ENCODE results near the gene NHEJ1. TPM values are rescaled to one million over a fixed set of nuclear protein-coding genes. Genes with fewer than 3 reads are reported as not detected.

Gene NHEJ1
- total and polyA plus RNA-seq, 2 of the 13 experiments (the other 11 are each of a cell fraction or from before 2014, with no cell fraction given) = 30.0 to 30.7 TPM

DNA sequence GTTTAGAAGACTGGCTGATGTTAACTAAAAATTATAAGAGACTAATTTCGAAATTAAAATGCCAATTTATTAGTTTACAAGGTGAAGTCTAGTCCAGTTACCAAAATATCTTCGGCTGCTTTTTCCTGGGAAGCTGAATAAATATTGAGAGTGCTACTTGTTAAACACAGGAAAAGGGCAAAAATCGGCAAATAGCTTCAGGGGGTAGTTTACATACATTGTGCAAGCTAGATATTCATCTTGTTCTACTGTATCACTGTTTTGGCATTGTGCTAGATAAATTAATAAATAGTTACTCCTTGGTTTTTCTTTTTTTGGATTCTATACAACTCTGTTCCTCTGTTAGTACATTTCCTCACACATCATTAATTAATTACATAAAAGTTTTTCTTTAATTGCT, 29.3 kb downstream of the NHEJ1 start (continued):
- TF ChIP-seq MTF1 (CRISPR knock-in tag; IDR thresholded peaks at IDR 0.05) (no peak), KDM5B (CRISPR knock-in tag; IDR thresholded peaks at IDR 0.05; ENCODE audit: borderline replicate concordance) (no peak), NONO (IDR thresholded peaks at IDR 0.05) (no peak), NONO (CRISPR knock-in tag; conservative IDR thresholded peaks at IDR 0.05) (no peak), HNF4G (IDR thresholded peaks at IDR 0.05; ENCODE audit: borderline replicate concordance, low read depth, low read length) (no peak), HNF4G (CRISPR knock-in tag; IDR thresholded peaks at IDR 0.05; ENCODE audit: borderline replicate concordance, low read depth) (no peak), TAF1 (CRISPR knock-in tag; IDR thresholded peaks at IDR 0.05) (no peak), ZNF780A (CRISPR knock-in tag; IDR thresholded peaks at IDR 0.05) (no peak), SOX5 (CRISPR knock-in tag; IDR thresholded peaks at IDR 0.05; ENCODE audit: borderline replicate concordance) (0 out of 2 replicates have a peak, but pooled peaks have one; percentile 34), GABPB1 (CRISPR knock-in tag; IDR thresholded peaks at IDR 0.05) (no peak), BRCA1 (CRISPR knock-in tag; IDR thresholded peaks at IDR 0.05) (no peak), HOXA9 (CRISPR knock-in tag; IDR thresholded peaks at IDR 0.05; ENCODE audit: borderline replicate concordance) (no peak), HNRNPH1 (optimal IDR thresholded peaks at IDR 0.05; ENCODE audit: low read depth, low read length) (no peak), FOXA1 (IDR thresholded peaks at IDR 0.05) (no peak), FOXA1 (CRISPR knock-in tag; IDR thresholded peaks at IDR 0.05) (peak; percentile 51; the same call in 1 of the 2 replicates), EEA1 (CRISPR knock-in tag; IDR thresholded peaks at IDR 0.05; ENCODE audit: borderline replicate concordance) (no peak), ZNF281 (CRISPR knock-in tag; IDR thresholded peaks at IDR 0.05; ENCODE audit: borderline replicate concordance) (no peak), FOXM1 (CRISPR knock-in tag; IDR thresholded peaks at IDR 0.05) (no peak), SALL2 (CRISPR knock-in tag; IDR thresholded peaks at IDR 0.05) (no peak), MEIS1 (CRISPR knock-in tag; IDR thresholded peaks at IDR 0.05; ENCODE audit: borderline replicate concordance) (no peak), NFRKB (IDR thresholded peaks at IDR 0.05) (no peak)
- TF ChIP-seq, protein P1, sequence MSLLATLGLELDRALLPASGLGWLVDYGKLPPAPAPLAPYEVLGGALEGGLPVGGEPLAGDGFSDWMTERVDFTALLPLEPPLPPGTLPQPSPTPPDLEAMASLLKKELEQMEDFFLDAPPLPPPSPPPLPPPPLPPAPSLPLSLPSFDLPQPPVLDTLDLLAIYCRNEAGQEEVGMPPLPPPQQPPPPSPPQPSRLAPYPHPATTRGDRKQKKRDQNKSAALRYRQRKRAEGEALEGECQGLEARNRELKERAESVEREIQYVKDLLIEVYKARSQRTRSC (CRISPR knock-in tag; IDR thresholded peaks at IDR 0.05; ENCODE audit: low read depth) = no peak
- TF ChIP-seq, protein P2, sequence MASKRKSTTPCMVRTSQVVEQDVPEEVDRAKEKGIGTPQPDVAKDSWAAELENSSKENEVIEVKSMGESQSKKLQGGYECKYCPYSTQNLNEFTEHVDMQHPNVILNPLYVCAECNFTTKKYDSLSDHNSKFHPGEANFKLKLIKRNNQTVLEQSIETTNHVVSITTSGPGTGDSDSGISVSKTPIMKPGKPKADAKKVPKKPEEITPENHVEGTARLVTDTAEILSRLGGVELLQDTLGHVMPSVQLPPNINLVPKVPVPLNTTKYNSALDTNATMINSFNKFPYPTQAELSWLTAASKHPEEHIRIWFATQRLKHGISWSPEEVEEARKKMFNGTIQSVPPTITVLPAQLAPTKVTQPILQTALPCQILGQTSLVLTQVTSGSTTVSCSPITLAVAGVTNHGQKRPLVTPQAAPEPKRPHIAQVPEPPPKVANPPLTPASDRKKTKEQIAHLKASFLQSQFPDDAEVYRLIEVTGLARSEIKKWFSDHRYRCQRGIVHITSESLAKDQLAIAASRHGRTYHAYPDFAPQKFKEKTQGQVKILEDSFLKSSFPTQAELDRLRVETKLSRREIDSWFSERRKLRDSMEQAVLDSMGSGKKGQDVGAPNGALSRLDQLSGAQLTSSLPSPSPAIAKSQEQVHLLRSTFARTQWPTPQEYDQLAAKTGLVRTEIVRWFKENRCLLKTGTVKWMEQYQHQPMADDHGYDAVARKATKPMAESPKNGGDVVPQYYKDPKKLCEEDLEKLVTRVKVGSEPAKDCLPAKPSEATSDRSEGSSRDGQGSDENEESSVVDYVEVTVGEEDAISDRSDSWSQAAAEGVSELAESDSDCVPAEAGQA (IDR thresholded peaks at IDR 0.05; ENCODE audit: low read depth) = no peak
- TF ChIP-seq, protein P2 (CRISPR knock-in tag; IDR thresholded peaks at IDR 0.05; ENCODE audit: borderline replicate concordance) = no peak

Measured in HepG2 (cell line).